Measurements from ENCODE around the gene TTC33.
"Not testable (repeated sequence)": the region's sequence is repeated elsewhere in the genome, so short reads cannot be mapped to it uniquely, and the experiment has no call there.

TTC33 gene

GRCh38 chr5:40568548-40568947 lies 187.2 kb downstream of the TTC33 start:
- Histone ChIP-seq H3K9ac (ENCODE audit: insufficient read length) (no peak overlapping the region), H3K4me3 (no peak overlapping the region), H3K27ac (no peak overlapping the region), H3K9me3 (ENCODE audit: low read depth, low read length) (no peaks in the 10 kb centered on the region), H3K36me3 (ENCODE audit: insufficient read depth, low read length) (no peaks in the 10 kb centered on the region)
- TF ChIP-seq EZH2 (IDR thresholded peaks at IDR 0.05): no peak
- no peak for DNase-seq (ENCODE audit: low read depth, low spot score)

- H3K27ac ChIP-seq; DNase-seq (ENCODE audit: low read depth, low spot score); H3K4me3 ChIP-seq; H3K9ac ChIP-seq (ENCODE audit: insufficient read length); H3K36me3 ChIP-seq (ENCODE audit: insufficient read depth, low read length); H3K9me3 ChIP-seq (ENCODE audit: low read depth, low read length): not testable (repeated sequence)
Measured at GRCh38 chr5:40563173-40563572, 192.6 kb downstream of the TTC33 start.

GRCh38 chr5:40560474-40561110 lies 195.2 kb downstream of the TTC33 start:
- Histone ChIP-seq H3K4me3 (no peak overlapping the region), H3K36me3 (ENCODE audit: insufficient read depth, low read length) (no peaks in the 10 kb centered on the region), H3K9me3 (ENCODE audit: low read depth, low read length) (no peaks in the 10 kb centered on the region), H3K27ac (no peak overlapping the region), H3K9ac (ENCODE audit: insufficient read length) (no peak overlapping the region)
- TF ChIP-seq FOXP2 (optimal IDR thresholded peaks at IDR 0.05; ENCODE audit: control extremely low read depth, extremely low read length, insufficient read depth): no peak
- no peak for TF ChIP-seq EZH2 (IDR thresholded peaks at IDR 0.05)
- no peak for TF ChIP-seq POLR2AphosphoS5 (IDR thresholded peaks at IDR 0.05; ENCODE audit: borderline replicate concordance, low read depth, low read length)
- no peak for DNase-seq (ENCODE audit: low read depth, low spot score)

DNA sequence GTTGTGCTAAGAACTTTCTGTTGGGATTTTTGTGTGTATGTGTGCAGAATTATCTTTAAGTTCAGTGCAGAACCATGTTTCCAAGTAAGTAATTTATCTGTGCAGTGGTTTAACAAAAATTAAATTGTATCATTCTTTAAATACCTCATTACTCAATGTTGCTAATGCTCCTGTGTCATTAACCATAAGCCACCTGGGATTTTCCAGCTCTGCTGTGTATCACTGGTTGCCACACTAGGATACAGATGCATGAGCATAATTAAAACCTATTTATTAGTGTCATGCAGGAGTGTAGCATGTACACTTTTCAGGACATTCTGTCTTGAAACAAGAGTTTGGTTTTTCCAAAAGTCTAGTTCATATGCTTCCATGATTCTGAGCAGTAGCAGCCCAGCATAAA lies 196.5 kb downstream of the TTC33 start:
- no peaks in the 10 kb centered on the region for H3K9me3 ChIP-seq (ENCODE audit: low read depth, low read length)
- no peak overlapping the region for H3K4me3 ChIP-seq
- H3K9ac ChIP-seq (ENCODE audit: insufficient read length): no peak overlapping the region
- H3K36me3 ChIP-seq (ENCODE audit: insufficient read depth, low read length): no peaks in the 10 kb centered on the region
- DNase-seq (ENCODE audit: low read depth, low spot score): no peak
- TF ChIP-seq FOXP2 (optimal IDR thresholded peaks at IDR 0.05; ENCODE audit: control extremely low read depth, extremely low read length, insufficient read depth) (no peak), EZH2 (IDR thresholded peaks at IDR 0.05) (no peak), POLR2AphosphoS5 (IDR thresholded peaks at IDR 0.05; ENCODE audit: borderline replicate concordance, low read depth, low read length) (no peak)
- no peak overlapping the region for H3K27ac ChIP-seq

DNA sequence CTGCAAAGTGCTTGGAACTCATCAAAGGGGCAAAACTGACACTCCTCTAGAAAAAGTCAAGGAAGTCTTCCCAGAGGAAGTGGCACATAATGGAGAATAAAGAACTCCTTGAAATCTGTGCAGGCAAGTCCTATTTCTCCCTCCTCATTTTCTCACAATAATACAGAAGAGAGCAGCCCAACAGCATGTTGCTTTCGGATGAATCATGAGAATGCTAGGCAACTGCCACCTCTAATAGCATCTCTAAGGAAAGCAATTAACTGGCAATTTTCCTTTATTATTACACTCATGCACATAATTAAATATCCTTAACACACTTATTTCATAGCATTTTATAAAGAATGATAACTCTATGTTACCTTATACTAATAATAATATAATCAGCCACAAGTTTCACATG lies 198.3 kb downstream of the TTC33 start:
- Histone ChIP-seq H3K4me3 (no peak overlapping the region), H3K9me3 (ENCODE audit: low read depth, low read length) (no peaks in the 10 kb centered on the region), H3K36me3 (ENCODE audit: insufficient read depth, low read length) (no peaks in the 10 kb centered on the region), H3K9ac (ENCODE audit: insufficient read length) (no peak overlapping the region), H3K27ac (no peak overlapping the region)
- TF ChIP-seq FOXP2 (optimal IDR thresholded peaks at IDR 0.05; ENCODE audit: control extremely low read depth, extremely low read length, insufficient read depth) (no peak), EZH2 (IDR thresholded peaks at IDR 0.05) (no peak), POLR2AphosphoS5 (IDR thresholded peaks at IDR 0.05; ENCODE audit: borderline replicate concordance, low read depth, low read length) (no peak)
- no peak for DNase-seq (ENCODE audit: low read depth, low spot score)

GRCh38 chr5:40556811-40557210 lies 198.9 kb downstream of the TTC33 start:
- H3K9me3 ChIP-seq (ENCODE audit: low read depth, low read length): no peaks in the 10 kb centered on the region
- no peaks in the 10 kb centered on the region for H3K36me3 ChIP-seq (ENCODE audit: insufficient read depth, low read length)
- no peak for DNase-seq (ENCODE audit: low read depth, low spot score)
- no peak overlapping the region for H3K4me3 ChIP-seq
- TF ChIP-seq EZH2 (IDR thresholded peaks at IDR 0.05) (no peak), FOXP2 (optimal IDR thresholded peaks at IDR 0.05; ENCODE audit: control extremely low read depth, extremely low read length, insufficient read depth) (no peak), POLR2AphosphoS5 (IDR thresholded peaks at IDR 0.05; ENCODE audit: borderline replicate concordance, low read depth, low read length) (no peak)
- H3K9ac ChIP-seq (ENCODE audit: insufficient read length): no peak overlapping the region
- H3K27ac ChIP-seq: no peak overlapping the region

DNA sequence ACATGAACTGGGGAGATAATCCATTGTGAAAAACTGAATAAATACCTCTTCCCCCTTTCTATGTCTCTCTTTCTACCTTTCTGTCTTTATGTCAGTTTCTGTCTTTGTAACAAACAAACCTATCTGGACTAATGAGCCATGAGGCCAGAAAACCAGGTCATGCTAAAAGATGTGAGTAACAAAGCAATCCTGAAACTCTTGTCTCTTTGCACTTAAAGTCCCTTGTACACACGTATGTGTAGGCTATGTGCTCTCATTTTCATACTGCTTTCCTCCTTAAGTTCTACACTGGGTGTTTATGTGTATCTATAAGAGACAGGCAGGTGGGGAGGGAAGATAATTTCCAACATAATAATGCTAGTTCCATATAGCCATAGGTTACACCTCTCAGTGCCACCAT lies 199.9 kb downstream of the TTC33 start:
- TF ChIP-seq FOXP2 (optimal IDR thresholded peaks at IDR 0.05; ENCODE audit: control extremely low read depth, extremely low read length, insufficient read depth) (no peak), POLR2AphosphoS5 (IDR thresholded peaks at IDR 0.05; ENCODE audit: borderline replicate concordance, low read depth, low read length) (no peak), EZH2 (IDR thresholded peaks at IDR 0.05) (no peak)
- no peaks in the 10 kb centered on the region for H3K9me3 ChIP-seq (ENCODE audit: low read depth, low read length)
- DNase-seq (ENCODE audit: low read depth, low spot score): no peak
- H3K9ac ChIP-seq (ENCODE audit: insufficient read length): no peak overlapping the region
- H3K4me3 ChIP-seq: no peak overlapping the region
- no peak overlapping the region for H3K27ac ChIP-seq
- H3K36me3 ChIP-seq (ENCODE audit: insufficient read depth, low read length): no peaks in the 10 kb centered on the region

DNA sequence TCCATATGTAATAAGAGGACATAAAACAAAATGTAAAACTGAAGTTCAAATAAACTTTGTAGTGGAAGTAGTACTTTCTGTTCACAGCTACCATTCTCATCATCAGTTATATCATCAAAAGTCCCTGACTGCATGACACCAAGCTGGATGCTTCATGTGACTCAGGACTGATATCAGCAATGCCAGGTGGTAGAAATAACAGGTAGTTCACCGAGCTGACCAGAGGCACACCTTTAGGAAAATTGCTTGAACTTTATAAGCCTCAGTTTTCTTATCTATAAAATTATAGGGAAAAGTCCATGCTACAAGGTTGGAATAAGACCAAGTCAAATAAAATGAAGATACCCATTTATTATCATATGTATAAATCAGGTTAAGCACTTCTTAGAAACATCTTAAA lies 200.9 kb downstream of the TTC33 start:
- no peak overlapping the region for H3K4me3 ChIP-seq
- no peak for TF ChIP-seq FOXP2 (optimal IDR thresholded peaks at IDR 0.05; ENCODE audit: control extremely low read depth, extremely low read length, insufficient read depth)
- TF ChIP-seq EZH2 (IDR thresholded peaks at IDR 0.05): no peak
- no peak for TF ChIP-seq POLR2AphosphoS5 (IDR thresholded peaks at IDR 0.05; ENCODE audit: borderline replicate concordance, low read depth, low read length)
- no peak overlapping the region for H3K27ac ChIP-seq
- no peaks in the 10 kb centered on the region for H3K36me3 ChIP-seq (ENCODE audit: insufficient read depth, low read length)
- no peak overlapping the region for H3K9ac ChIP-seq (ENCODE audit: insufficient read length)
- no peak for DNase-seq (ENCODE audit: low read depth, low spot score)
- no peaks in the 10 kb centered on the region for H3K9me3 ChIP-seq (ENCODE audit: low read depth, low read length)

- TF ChIP-seq FOXP2 (optimal IDR thresholded peaks at IDR 0.05; ENCODE audit: control extremely low read depth, extremely low read length, insufficient read depth) (no peak), EZH2 (IDR thresholded peaks at IDR 0.05) (no peak), POLR2AphosphoS5 (IDR thresholded peaks at IDR 0.05; ENCODE audit: borderline replicate concordance, low read depth, low read length) (no peak)
- H3K9me3 ChIP-seq (ENCODE audit: low read depth, low read length): no peaks in the 10 kb centered on the region
- no peak overlapping the region for H3K9ac ChIP-seq (ENCODE audit: insufficient read length)
- DNase-seq (ENCODE audit: low read depth, low spot score): no peak
- no peak overlapping the region for H3K4me3 ChIP-seq
- H3K36me3 ChIP-seq (ENCODE audit: insufficient read depth, low read length): no peaks in the 10 kb centered on the region
- H3K27ac ChIP-seq: no peak overlapping the region
Measured at GRCh38 chr5:40554054-40554453, 201.7 kb downstream of the TTC33 start.

Measured in SK-N-MC (cell line).